GM19455 (cell line): Measurements from ENCODE around the gene SLC10A3.
"Not testable (repeated sequence)": the region's sequence is repeated elsewhere in the genome, so short reads cannot be mapped to it uniquely, and the experiment has no call there.

Experiments used
- ATAC-seq: cut with Tn5 transposase; IDR thresholded peaks from one replicate; pipeline ENCODE4 v1.9.1; 2021; ENCODE audit not compliant: unreplicated experiment

The SLC10A3 gene

GRCh38 chrX:154511761-154512160 lies 21.3 kb upstream of the SLC10A3 start:
- ATAC-seq: no peak

- ATAC-seq: no peak
These were observed 19.0 kb upstream of the SLC10A3 start for GRCh38 chrX:154509455-154509854.

GRCh38 chrX:154508384-154508745 lies 17.9 kb upstream of the SLC10A3 start:
- no peak for ATAC-seq

GRCh38 chrX:154507673-154508383 lies 17.4 kb upstream of the SLC10A3 start:
- no peak for ATAC-seq

DNA sequence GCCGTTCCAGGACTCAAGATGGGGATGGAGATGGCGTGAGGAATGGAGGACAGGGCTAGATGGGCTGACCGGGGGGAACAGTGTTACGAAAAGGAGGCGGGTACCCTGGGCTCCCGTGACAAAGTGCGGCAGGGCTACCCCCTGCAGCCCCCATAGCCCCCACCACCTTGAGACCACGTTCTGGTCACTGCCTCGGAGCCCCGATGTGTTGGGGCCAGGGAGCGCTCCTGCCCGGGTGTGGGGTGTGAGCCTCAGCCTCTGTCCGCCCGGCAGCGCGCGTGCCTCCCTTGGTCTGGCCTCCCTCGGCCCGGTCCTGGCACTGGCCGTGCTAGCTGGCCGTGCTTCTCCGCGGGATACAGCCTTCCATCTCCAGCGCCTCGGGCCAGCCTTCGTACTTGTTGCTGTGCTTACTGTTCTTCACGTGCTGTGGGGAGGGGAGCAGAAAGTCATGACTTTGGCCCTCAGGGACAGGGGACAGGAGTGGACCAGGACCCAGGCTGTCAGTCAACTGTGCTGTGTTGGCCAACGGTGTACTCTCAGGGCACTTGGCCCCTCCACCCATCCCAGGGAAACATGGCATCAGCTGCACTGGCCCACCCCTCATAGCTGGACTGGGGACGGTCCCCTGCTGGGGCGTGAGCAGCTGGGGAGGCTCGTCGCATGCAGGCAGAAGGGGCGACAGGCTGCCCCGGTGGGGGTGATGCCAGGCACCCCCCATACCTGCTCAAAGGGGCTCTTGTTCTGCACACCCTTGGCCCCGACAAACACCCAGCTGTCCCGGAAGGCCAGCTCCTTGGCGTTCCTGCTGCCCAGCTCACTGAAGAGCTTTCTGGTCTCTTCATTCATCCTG lies 16.3 kb upstream of the SLC10A3 start:
- ATAC-seq: no peak

GRCh38 chrX:154505734-154506133 lies 15.3 kb upstream of the SLC10A3 start:
- ATAC-seq: no peak

DNA sequence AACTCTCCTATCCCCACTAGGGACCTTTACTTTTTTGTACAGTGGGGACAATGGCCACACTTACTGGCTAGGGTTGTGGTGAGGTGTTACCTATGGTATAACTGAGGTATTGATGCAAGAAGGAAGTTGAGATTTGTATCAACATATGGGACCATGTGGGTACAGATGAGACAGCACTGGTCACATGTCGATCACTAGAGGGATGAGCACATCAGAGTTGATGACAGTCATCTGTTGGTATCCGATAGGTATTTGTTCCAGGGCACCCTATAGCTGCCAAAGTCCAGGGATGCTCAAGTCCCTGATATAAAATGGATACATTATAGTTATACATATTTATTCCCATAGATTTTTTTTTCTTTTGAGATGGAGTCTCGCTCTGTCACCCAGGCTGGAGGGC lies 12.6 kb upstream of the SLC10A3 start:
- no peak for ATAC-seq

DNA sequence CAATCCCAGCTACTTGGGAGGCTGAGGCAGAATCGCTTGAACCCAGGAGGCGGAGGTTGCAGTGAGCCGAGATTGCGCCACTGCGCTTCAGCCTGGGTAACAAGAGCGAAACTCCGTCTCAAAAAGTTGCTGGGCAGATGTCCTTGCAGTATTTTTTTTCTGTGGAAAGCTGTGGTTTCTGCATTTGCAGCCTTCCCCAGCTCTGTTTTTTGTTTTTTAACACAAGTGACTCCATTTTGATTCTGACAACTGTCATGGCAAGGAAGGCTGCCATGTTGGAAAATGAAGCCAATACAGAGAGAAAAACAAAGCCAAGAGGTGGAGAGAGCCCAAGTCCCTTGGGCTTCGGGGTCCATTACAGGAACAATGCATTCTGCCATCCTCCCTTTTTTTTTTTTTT lies 11.7 kb upstream of the SLC10A3 start:
- ATAC-seq: no peak

DNA sequence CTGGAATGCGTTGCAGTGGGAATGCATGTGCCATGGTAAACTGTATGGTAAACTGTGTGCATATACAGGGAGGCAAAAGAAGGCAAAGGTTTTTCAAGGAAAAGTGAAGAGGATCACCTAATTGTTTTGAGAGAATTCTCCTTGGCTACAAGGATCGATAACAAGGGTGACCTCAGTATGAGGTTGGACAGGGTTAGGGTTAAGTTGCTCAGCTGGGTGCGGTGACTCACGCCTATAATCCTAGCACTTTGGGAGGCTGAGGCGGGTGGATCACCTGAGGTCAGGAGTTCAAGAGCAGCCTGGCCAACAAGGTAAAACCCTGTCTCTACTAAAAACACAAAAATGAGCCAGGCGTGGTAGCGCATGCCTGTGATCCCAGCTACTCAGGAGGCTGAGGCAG lies 11.0 kb upstream of the SLC10A3 start:
- not testable (repeated sequence) for ATAC-seq

DNA sequence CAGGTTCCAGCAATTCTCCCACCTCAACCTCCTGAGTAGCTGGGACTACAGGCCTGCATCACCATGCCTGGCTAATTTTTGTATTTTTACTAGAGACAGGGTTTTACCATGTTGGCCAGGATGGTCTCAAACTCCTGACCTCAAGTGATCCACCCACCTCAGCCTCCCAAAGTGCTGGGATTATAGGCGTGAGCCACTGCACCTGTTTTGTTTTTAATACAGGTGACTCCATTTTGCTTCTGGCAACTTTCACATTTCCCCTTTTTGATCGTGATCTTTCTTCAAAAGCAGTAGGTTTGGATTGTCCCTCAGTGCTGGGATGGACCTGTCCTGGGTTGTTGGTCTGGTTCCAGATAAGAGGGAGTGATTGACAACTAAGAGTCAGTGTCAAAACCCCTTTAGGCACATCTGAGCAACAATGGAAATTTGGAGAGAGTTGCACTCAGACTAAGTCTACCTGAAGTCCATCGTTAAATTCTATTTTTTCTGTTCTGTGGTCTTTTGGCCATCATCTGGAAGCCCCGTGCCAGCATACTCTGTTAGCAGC lies 6.2 kb upstream of the SLC10A3 start:
- ATAC-seq: not testable (repeated sequence)

GRCh38 chrX:154495472-154495922 lies 5.1 kb upstream of the SLC10A3 start:
- ATAC-seq: no peak

GRCh38 chrX:154494715-154495114 lies 4.3 kb upstream of the SLC10A3 start:
- no peak for ATAC-seq

GRCh38 chrX:154490021-154490413 lies 412 bp downstream of the SLC10A3 start:
- peak; percentile 29 for ATAC-seq

DNA sequence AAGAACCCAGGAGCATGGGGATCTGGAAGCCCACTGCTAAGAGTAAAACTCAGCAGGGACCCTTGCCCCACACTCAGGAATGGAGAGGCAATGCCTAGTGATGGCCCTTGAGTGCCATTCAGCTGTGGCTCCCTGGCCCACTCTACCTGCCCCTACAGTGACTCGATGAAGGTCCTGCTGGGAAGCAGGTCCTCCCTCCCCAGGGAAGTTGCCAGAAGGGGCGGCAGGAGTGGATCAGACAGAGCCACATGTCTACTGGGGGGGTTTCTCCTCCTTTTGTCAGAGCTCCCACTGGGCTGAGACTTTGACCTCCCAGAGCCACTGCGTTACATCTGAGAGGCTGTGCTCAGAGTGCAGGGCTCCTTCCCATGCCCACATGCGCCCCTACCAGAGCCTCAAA lies 1.2 kb downstream of the SLC10A3 start:
- ATAC-seq: no peak

DNA sequence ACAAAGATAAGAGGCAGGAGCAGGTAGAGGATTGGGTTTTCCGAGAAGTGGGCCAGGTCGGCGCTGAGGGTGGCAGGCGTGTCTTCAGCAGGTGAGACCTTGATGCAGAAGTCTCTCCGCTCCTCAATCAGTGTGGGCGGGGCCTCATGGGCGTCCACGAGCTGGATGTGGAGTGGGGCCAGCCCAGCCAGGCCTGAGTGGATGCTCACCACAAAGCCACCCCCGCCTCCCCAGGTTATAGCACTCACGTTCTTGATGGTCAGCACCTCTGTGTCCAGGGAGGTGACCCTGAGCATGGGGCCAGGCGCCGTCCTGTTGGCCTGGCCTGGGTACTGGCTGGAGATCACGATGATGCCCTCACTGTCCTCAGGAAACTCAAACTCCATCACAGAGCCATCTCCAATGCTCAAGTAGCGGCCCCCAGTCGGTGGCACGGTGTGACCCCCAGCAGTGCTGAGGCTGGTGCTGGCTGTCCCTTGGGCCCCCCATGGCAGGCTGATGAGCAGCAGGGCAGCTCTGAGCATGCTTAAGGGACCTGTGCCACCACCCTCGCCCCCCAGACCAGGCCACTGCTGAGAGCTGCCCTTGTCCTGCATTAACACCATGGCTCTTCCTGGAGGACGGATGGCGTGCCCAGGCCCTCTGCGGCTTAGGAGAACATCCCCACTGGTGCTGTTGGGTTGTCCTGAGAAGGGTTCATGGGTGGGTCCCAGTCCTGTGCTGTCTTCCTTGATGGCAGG lies 1.9 kb downstream of the SLC10A3 start:
- ATAC-seq: no peak

DNA sequence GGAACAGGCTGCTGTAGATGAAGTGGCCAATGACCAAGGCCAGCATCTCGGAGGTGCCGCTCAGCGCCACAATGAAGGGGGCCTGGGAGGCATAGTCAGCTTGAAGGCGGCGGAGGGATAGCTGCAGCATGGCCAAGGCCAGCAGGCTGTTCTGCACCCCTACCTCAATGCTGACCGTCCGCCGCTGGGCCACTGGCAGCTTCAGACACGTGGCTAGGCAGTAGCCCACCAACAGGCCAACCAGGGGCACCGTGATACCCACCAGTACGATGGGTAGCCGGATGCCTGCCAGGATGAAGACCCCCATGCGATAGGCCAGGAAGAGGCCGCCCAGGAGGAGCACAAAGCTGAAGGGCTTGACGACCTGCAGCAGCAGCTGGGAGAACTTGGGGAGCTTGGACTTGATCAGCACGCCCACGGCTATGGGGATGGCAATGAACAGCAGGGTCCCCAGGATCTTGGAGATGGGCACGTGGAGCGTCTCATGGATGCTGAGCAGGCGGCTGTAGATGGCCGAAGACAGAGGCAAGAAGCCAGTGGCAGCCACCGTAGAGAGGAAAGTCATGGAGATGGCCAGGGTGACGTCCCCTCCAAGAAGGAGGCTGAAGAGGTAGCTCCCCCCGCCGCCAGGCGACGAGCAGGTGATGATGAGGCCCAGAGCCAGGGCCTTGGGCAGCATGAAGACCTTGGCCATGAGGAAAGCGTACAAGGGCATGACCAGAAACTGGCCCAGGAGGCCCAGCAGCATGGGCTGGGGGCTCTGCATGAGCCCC lies 2.7 kb downstream of the SLC10A3 start:
- no peak for ATAC-seq

- ATAC-seq: peak; percentile 33
These were observed 3.8 kb downstream of the SLC10A3 start, which contains the start of gene UBL4A for GRCh38 chrX:154486396-154487207. UBL4A (minus strand) TSS chrX:154486615; CDS start chrX:154486584, 31 bp downstream.

DNA sequence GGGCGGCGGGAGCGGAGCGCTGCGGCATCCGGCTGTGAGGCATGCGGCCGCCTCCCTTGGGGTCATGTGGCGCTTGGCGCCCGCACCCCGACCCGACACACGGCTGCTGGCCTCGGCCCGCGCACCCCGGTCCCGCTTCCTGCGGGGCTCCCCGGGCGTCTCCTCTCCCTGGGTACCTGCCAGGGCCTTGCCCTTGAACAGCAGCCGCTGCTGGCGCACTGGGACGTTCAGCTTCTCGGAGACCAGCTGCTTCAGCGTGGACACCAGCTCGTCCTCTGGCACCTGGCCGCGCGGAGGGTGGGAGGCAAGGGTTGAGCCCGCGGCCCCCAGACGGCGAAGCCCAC lies 4.4 kb downstream of the SLC10A3 start:
- no peak for ATAC-seq

- no peak for ATAC-seq
These were observed 5.0 kb downstream of the SLC10A3 start for GRCh38 chrX:154485150-154486051.
